ENCODE results near the gene BCL6. TPM values are rescaled to one million over a fixed set of nuclear protein-coding genes. Genes with fewer than 3 reads are reported as not detected.

Gene BCL6
- total RNA-seq, 1 donor from 2014 or later, result 46.2 TPM

DNA sequence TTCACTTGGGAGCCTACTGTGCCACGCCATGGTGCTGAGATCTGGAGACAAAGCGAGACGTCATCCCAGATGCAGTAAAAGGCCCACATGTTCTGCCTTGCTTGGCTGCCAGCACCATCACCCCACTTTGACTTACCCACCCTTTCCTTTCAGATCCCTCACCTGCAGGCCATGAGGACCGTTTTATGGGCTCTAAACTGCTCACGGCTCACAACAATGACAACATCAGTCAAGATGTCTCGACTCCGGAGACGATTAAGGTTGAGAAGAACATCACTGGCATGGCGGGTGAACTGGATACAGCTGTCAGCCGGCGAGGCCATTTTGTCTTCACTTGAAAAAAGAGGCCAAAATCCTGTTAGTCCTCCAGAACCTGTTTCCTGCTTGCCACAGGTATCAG, 11.9 kb downstream of the BCL6 start:
- Histone ChIP-seq H3K4me1 (ENCODE audit: insufficient read depth, low read length) (peaks cover 20% of the 10 kb centered on the region), H2AFZ (ENCODE audit: low read depth, low read length) (no peak overlapping the region), H3K36me3 (ENCODE audit: insufficient read depth, low read length) (peaks cover 51% of the 10 kb centered on the region), H3K79me2 (ENCODE audit: insufficient read depth, low read length) (peaks cover 42% of the 10 kb centered on the region), H3K27me3 (ENCODE audit: insufficient read depth, low read length) (no peaks in the 10 kb centered on the region), H3K4me3 (ENCODE audit: insufficient read depth, low read depth, low read length) (no peak overlapping the region), H3K9ac (ENCODE audit: low read length) (no peak overlapping the region), H3K9me3 (ENCODE audit: insufficient read depth, low read depth, low read length) (no peaks in the 10 kb centered on the region), H4K20me1 (ENCODE audit: insufficient read depth, low read length) (peaks cover 62% of the 10 kb centered on the region), H3K4me2 (ENCODE audit: low read length) (no peak overlapping the region), H3K27ac (ENCODE audit: low read depth, low read length) (no peak overlapping the region)
- H3K27me3 Mint-ChIP-seq (ENCODE audit: low read depth, unreplicated experiment), result no peaks in the 10 kb centered on the region
- no peaks in the 10 kb centered on the region for H3K9me3 Mint-ChIP-seq (ENCODE audit: unreplicated experiment)
- H3K36me3 Mint-ChIP-seq (ENCODE audit: low read depth, unreplicated experiment), result peaks cover 20% of the 10 kb centered on the region
- FAIRE-seq (no peak), DNase-seq (ENCODE audit: low read depth) (no peak)
- H3K4me3 Mint-ChIP-seq (ENCODE audit: unreplicated experiment), result no peak overlapping the region
- H3K4me1 Mint-ChIP-seq (ENCODE audit: low read depth, unreplicated experiment), result peaks cover 33% of the 10 kb centered on the region
- H3K27ac Mint-ChIP-seq (ENCODE audit: unreplicated experiment), result no peak overlapping the region
- TF ChIP-seq EZH2 (IDR thresholded peaks at IDR 0.05; ENCODE audit: insufficient read depth, low read length), result no peak
- TF ChIP-seq, protein P1, sequence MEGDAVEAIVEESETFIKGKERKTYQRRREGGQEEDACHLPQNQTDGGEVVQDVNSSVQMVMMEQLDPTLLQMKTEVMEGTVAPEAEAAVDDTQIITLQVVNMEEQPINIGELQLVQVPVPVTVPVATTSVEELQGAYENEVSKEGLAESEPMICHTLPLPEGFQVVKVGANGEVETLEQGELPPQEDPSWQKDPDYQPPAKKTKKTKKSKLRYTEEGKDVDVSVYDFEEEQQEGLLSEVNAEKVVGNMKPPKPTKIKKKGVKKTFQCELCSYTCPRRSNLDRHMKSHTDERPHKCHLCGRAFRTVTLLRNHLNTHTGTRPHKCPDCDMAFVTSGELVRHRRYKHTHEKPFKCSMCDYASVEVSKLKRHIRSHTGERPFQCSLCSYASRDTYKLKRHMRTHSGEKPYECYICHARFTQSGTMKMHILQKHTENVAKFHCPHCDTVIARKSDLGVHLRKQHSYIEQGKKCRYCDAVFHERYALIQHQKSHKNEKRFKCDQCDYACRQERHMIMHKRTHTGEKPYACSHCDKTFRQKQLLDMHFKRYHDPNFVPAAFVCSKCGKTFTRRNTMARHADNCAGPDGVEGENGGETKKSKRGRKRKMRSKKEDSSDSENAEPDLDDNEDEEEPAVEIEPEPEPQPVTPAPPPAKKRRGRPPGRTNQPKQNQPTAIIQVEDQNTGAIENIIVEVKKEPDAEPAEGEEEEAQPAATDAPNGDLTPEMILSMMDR (IDR thresholded peaks at IDR 0.05; ENCODE audit: insufficient read depth, low read depth, low read length), result no peak

DNA sequence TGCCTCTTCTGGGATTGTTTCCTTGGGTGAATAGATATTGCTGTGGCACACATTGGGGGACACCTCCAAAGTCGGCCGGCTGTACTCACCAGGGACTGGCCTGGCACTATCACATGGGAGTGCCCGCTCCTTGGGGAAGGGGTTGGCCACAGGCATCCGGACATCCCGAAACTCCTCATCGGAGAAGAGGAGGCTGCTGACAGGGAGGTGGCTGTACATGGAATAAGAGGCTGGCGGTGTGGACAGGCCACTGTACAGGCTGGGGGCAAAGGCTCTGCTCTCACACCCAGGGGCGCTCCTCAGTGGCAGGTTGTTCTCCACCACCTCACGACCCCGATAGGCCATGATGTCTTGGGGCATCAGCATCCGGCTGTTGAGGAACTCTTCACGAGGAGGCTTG, 15.7 kb downstream of the BCL6 start:
- Histone ChIP-seq H3K27ac (ENCODE audit: low read depth, low read length) (no peak overlapping the region), H4K20me1 (ENCODE audit: insufficient read depth, low read length) (peaks cover 65% of the 10 kb centered on the region), H3K4me3 (ENCODE audit: insufficient read depth, low read depth, low read length) (no peak overlapping the region), H3K4me2 (ENCODE audit: low read length) (no peak overlapping the region), H3K79me2 (ENCODE audit: insufficient read depth, low read length) (peaks cover 5% of the 10 kb centered on the region), H3K9ac (ENCODE audit: low read length) (no peak overlapping the region), H3K9me3 (ENCODE audit: insufficient read depth, low read depth, low read length) (no peaks in the 10 kb centered on the region), H3K36me3 (ENCODE audit: insufficient read depth, low read length) (peaks cover 72% of the 10 kb centered on the region), H3K27me3 (ENCODE audit: insufficient read depth, low read length) (no peaks in the 10 kb centered on the region), H2AFZ (ENCODE audit: low read depth, low read length) (no peak overlapping the region), H3K4me1 (ENCODE audit: insufficient read depth, low read length) (no peaks in the 10 kb centered on the region)
- Mint-ChIP-seq H3K36me3 (ENCODE audit: low read depth, unreplicated experiment) (peaks cover 36% of the 10 kb centered on the region), H3K4me3 (ENCODE audit: unreplicated experiment) (no peak overlapping the region), H3K27me3 (ENCODE audit: low read depth, unreplicated experiment) (no peaks in the 10 kb centered on the region), H3K27ac (ENCODE audit: unreplicated experiment) (no peak overlapping the region), H3K4me1 (ENCODE audit: low read depth, unreplicated experiment) (peaks cover 9% of the 10 kb centered on the region), H3K9me3 (ENCODE audit: unreplicated experiment) (no peaks in the 10 kb centered on the region)
- FAIRE-seq (no peak), DNase-seq (ENCODE audit: low read depth) (no peak)
- TF ChIP-seq, protein P1 (IDR thresholded peaks at IDR 0.05; ENCODE audit: insufficient read depth, low read depth, low read length), result no peak
- TF ChIP-seq EZH2 (IDR thresholded peaks at IDR 0.05; ENCODE audit: insufficient read depth, low read length), result no peak

DNA sequence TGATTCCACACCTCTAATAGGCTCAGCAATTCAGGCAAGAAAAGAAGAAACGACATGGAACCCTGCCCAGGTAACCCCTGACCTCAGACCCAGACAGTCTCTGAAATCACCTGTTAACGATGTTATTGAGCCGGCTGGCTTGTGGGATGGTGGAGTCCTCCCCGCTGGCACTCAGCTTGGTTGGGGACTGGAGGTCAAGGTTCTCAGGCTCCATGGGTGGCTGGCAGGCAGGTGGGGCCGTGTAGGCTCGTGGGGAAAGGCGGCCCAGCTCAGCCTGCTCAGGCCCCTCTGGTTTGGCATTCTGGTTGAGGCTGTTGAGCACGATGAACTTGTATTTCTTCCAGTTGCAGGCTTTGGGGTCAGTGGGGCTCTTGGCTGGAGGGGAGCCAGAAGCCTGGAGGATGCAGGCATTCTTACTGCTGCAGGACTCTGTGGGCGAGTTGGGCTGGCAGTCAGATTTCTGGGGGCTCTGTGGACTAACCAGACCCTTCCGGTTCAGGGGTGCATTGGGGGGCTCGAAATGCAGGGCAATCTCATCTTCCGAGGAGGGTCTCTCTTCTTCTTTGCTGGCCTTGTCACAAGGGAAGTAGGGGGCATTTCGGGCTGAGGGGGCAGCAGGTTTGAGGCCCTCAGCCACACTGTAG, 16.2 kb downstream of the BCL6 start:
- no peak overlapping the region for H3K27ac Mint-ChIP-seq (ENCODE audit: unreplicated experiment)
- H3K36me3 ChIP-seq (ENCODE audit: insufficient read depth, low read length), result peaks cover 73% of the 10 kb centered on the region
- no peak for FAIRE-seq

More for the DNA sequence above, 16.2 kb downstream of the BCL6 start:
- H2AFZ ChIP-seq (ENCODE audit: low read depth, low read length), result no peak overlapping the region
- no peaks in the 10 kb centered on the region for H3K9me3 Mint-ChIP-seq (ENCODE audit: unreplicated experiment)
- H3K36me3 Mint-ChIP-seq (ENCODE audit: low read depth, unreplicated experiment), result peaks cover 40% of the 10 kb centered on the region
- TF ChIP-seq, protein P1 (IDR thresholded peaks at IDR 0.05; ENCODE audit: insufficient read depth, low read depth, low read length), result no peak
- no peak for TF ChIP-seq EZH2 (IDR thresholded peaks at IDR 0.05; ENCODE audit: insufficient read depth, low read length)
- no peaks in the 10 kb centered on the region for H3K27me3 Mint-ChIP-seq (ENCODE audit: low read depth, unreplicated experiment)
- H3K9ac ChIP-seq (ENCODE audit: low read length), result no peak overlapping the region
- H3K27ac ChIP-seq (ENCODE audit: low read depth, low read length), result no peak overlapping the region
- H3K4me2 ChIP-seq (ENCODE audit: low read length), result no peak overlapping the region
- H4K20me1 ChIP-seq (ENCODE audit: insufficient read depth, low read length), result peaks cover 63% of the 10 kb centered on the region
- H3K4me3 Mint-ChIP-seq (ENCODE audit: unreplicated experiment), result no peak overlapping the region
- H3K79me2 ChIP-seq (ENCODE audit: insufficient read depth, low read length), result peaks cover under 1% of the 10 kb centered on the region
- peaks cover 6% of the 10 kb centered on the region for H3K4me1 Mint-ChIP-seq (ENCODE audit: low read depth, unreplicated experiment)
- H3K4me3 ChIP-seq (ENCODE audit: insufficient read depth, low read depth, low read length), result no peak overlapping the region
- no peaks in the 10 kb centered on the region for H3K9me3 ChIP-seq (ENCODE audit: insufficient read depth, low read depth, low read length)
- no peak for DNase-seq (ENCODE audit: low read depth)
- no peaks in the 10 kb centered on the region for H3K27me3 ChIP-seq (ENCODE audit: insufficient read depth, low read length)
- no peaks in the 10 kb centered on the region for H3K4me1 ChIP-seq (ENCODE audit: insufficient read depth, low read length)
